Measurements from ENCODE around the gene DDR1. TPM values are rescaled to one million over a fixed set of nuclear protein-coding genes. Genes with fewer than 3 reads are reported as not detected.

DDR1 gene
- total RNA-seq, 1 experiment from 2014 or later = 230 TPM

DNA sequence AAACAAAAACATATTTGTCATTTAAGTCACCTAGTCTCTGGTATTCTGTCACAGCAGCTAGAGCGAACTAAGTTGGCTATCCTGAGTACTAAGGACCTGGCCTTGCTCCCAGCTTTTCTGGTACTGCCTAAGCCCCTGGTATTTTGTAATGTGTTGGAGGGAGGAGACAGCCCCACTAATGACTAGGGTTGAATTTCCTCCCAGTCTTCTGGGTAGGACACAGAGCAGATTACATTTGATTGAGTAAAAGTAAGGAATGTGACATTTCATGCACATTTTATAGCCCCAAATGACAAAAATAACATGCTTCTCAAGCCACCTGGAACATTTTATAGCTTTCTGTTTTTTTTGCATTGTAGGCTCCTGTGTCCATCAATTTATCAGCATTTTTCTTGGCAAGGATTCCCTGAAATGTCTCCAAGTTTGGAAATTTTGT, 47.9 kb upstream of the DDR1 start:
- Mint-ChIP-seq H3K9me3 (peaks cover 16% of the 10 kb centered on the region), H3K27ac (no peak overlapping the region), H3K4me1 (peaks cover 48% of the 10 kb centered on the region), H3K36me3 (peaks cover 36% of the 10 kb centered on the region), H3K27me3 (ENCODE audit: low read depth) (peaks cover 4% of the 10 kb centered on the region; the same call in 1 of the 2 replicates), H3K4me3 (no peak overlapping the region)
- no peak for ATAC-seq
- ChIA-PET CTCF (interaction anchor here (1.4 kb wide), 2 partner anchors 42 to 53 kb away, joined by 3 to 4 read pairs; no protein-coding TSS in a partner anchor), POLR2A (interaction anchor here (0.6 kb wide), 1 partner anchor 48 kb away, joined by 3 read pairs; no protein-coding TSS in a partner anchor)
- no peak for DNase-seq (ENCODE audit: low spot score)
- TF ChIP-seq, protein P1, sequence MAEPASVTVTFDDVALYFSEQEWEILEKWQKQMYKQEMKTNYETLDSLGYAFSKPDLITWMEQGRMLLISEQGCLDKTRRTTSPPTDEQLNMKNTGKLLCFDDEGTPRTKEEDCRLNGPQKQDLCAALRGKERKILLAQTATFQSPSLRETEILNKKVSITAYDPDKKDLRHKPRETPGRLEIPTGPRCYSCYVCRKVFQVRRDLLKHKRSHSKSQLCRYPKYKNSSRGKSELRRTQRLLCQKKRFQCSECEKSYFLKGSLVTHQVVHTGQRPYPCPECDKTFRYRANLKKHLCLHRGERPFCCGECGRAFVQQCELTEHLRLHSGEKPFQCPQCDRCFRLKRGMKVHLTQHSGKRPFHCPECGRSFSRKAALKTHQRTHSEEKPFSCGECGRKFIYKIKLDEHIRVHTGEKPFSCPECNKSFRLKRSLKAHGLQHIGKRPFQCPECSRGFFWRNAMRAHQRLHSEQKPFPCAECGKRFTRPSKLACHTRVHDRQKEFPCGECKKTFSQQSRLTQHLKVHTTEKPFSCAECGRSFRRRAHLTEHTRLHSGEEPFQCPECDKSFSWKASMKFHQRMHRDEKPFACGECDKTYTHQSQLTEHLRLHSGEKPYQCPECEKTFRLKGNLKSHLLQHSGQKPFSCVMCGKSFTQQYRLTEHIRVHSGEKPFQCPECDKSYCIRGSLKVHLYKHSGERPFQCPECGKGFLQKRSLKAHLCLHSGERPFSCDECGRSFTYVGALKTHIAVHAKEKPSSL (CRISPR knock-in tag; conservative IDR thresholded peaks at IDR 0.05) = no peak
- no peak for TF ChIP-seq ZNF317 (CRISPR knock-in tag; IDR thresholded peaks at IDR 0.05; ENCODE audit: borderline replicate concordance, low read depth)
- TF ChIP-seq GABPB1 (CRISPR knock-in tag; IDR thresholded peaks at IDR 0.05) = no peak

DNA sequence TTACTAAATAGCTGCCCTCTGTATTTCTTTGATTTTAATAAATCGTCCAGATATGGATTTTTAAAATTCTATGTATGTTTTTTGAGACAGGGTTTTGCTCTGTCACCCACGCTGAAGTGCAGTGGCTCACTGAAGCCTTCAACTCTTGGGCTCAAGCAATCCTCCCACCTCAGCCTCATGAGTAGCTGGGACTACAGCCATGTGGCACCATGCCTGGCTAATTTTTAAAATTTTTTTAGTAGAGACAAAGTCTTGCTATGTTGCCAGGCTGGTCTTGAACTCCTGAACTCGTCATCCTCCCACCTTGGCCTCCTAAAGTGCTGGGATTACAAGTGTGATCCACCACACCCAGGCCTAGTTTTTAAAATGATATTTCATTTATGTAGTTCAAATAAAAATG, 47.4 kb upstream of the DDR1 start:
- POLR2A ChIA-PET = interaction anchor here (0.6 kb wide), 1 partner anchor 48 kb away, joined by 3 read pairs; no protein-coding TSS in a partner anchor
- DNase-seq (ENCODE audit: low spot score) = no peak

More for the DNA sequence above, 47.4 kb upstream of the DDR1 start:
- H3K9me3 Mint-ChIP-seq = peaks cover 16% of the 10 kb centered on the region
- peaks cover 50% of the 10 kb centered on the region for H3K4me1 Mint-ChIP-seq
- no peak for ATAC-seq
- H3K27ac Mint-ChIP-seq = no peak overlapping the region
- H3K4me3 Mint-ChIP-seq = no peak overlapping the region
- H3K36me3 Mint-ChIP-seq = peaks cover 41% of the 10 kb centered on the region
- peaks cover 4% of the 10 kb centered on the region; the same call in 1 of the 2 replicates for H3K27me3 Mint-ChIP-seq (ENCODE audit: low read depth)
- TF ChIP-seq ZBTB21 (CRISPR knock-in tag; IDR thresholded peaks at IDR 0.05; ENCODE audit: borderline replicate concordance) = no peak
- no peak for TF ChIP-seq NFYB (CRISPR knock-in tag; conservative IDR thresholded peaks at IDR 0.05; ENCODE audit: low read depth)
- TF ChIP-seq, protein P2, sequence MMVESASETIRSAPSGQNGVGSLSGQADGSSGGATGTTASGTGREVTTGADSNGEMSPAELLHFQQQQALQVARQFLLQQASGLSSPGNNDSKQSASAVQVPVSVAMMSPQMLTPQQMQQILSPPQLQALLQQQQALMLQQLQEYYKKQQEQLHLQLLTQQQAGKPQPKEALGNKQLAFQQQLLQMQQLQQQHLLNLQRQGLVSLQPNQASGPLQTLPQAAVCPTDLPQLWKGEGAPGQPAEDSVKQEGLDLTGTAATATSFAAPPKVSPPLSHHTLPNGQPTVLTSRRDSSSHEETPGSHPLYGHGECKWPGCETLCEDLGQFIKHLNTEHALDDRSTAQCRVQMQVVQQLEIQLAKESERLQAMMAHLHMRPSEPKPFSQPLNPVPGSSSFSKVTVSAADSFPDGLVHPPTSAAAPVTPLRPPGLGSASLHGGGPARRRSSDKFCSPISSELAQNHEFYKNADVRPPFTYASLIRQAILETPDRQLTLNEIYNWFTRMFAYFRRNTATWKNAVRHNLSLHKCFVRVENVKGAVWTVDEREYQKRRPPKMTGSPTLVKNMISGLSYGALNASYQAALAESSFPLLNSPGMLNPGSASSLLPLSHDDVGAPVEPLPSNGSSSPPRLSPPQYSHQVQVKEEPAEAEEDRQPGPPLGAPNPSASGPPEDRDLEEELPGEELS (CRISPR knock-in tag; IDR thresholded peaks at IDR 0.05) = no peak
- TF ChIP-seq NR2C2 (CRISPR knock-in tag; IDR thresholded peaks at IDR 0.05) = no peak
- TF ChIP-seq ZNF232 (CRISPR knock-in tag; IDR thresholded peaks at IDR 0.05) = no peak
- no peak for TF ChIP-seq NR1H2 (CRISPR knock-in tag; IDR thresholded peaks at IDR 0.05)
- TF ChIP-seq, protein P3, sequence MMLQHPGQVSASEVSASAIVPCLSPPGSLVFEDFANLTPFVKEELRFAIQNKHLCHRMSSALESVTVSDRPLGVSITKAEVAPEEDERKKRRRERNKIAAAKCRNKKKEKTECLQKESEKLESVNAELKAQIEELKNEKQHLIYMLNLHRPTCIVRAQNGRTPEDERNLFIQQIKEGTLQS (CRISPR knock-in tag; conservative IDR thresholded peaks at IDR 0.05) = no peak
- no peak for TF ChIP-seq GTF2I (CRISPR knock-in tag; conservative IDR thresholded peaks at IDR 0.05)
- no peak for TF ChIP-seq SP1 (CRISPR knock-in tag; conservative IDR thresholded peaks at IDR 0.05)
- TF ChIP-seq ZNF671 (CRISPR knock-in tag; IDR thresholded peaks at IDR 0.05) = no peak
- TF ChIP-seq MYBL2 (CRISPR knock-in tag; IDR thresholded peaks at IDR 0.05) = no peak
- TF ChIP-seq, protein P4, sequence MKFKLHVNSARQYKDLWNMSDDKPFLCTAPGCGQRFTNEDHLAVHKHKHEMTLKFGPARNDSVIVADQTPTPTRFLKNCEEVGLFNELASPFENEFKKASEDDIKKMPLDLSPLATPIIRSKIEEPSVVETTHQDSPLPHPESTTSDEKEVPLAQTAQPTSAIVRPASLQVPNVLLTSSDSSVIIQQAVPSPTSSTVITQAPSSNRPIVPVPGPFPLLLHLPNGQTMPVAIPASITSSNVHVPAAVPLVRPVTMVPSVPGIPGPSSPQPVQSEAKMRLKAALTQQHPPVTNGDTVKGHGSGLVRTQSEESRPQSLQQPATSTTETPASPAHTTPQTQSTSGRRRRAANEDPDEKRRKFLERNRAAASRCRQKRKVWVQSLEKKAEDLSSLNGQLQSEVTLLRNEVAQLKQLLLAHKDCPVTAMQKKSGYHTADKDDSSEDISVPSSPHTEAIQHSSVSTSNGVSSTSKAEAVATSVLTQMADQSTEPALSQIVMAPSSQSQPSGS (CRISPR knock-in tag; IDR thresholded peaks at IDR 0.05; ENCODE audit: borderline replicate concordance, low read depth) = no peak
- TF ChIP-seq, protein P5, sequence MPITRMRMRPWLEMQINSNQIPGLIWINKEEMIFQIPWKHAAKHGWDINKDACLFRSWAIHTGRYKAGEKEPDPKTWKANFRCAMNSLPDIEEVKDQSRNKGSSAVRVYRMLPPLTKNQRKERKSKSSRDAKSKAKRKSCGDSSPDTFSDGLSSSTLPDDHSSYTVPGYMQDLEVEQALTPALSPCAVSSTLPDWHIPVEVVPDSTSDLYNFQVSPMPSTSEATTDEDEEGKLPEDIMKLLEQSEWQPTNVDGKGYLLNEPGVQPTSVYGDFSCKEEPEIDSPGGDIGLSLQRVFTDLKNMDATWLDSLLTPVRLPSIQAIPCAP (CRISPR knock-in tag; IDR thresholded peaks at IDR 0.05) = no peak
- TF ChIP-seq, protein P6, sequence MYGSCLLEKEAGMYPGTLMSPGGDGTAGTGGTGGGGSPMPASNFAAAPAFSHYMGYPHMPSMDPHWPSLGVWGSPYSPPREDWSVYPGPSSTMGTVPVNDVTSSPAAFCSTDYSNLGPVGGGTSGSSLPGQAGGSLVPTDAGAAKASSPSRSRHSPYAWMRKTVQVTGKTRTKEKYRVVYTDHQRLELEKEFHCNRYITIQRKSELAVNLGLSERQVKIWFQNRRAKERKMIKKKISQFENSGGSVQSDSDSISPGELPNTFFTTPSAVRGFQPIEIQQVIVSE (CRISPR knock-in tag; IDR thresholded peaks at IDR 0.05; ENCODE audit: borderline replicate concordance) = no peak
- no peak for TF ChIP-seq HMGA2 (CRISPR knock-in tag; IDR thresholded peaks at IDR 0.05)
- TF ChIP-seq NR3C1 (CRISPR knock-in tag; conservative IDR thresholded peaks at IDR 0.05; ENCODE audit: low read depth) = no peak
- TF ChIP-seq PRRX2 (CRISPR knock-in tag; IDR thresholded peaks at IDR 0.05) = no peak
- TF ChIP-seq, protein P7, sequence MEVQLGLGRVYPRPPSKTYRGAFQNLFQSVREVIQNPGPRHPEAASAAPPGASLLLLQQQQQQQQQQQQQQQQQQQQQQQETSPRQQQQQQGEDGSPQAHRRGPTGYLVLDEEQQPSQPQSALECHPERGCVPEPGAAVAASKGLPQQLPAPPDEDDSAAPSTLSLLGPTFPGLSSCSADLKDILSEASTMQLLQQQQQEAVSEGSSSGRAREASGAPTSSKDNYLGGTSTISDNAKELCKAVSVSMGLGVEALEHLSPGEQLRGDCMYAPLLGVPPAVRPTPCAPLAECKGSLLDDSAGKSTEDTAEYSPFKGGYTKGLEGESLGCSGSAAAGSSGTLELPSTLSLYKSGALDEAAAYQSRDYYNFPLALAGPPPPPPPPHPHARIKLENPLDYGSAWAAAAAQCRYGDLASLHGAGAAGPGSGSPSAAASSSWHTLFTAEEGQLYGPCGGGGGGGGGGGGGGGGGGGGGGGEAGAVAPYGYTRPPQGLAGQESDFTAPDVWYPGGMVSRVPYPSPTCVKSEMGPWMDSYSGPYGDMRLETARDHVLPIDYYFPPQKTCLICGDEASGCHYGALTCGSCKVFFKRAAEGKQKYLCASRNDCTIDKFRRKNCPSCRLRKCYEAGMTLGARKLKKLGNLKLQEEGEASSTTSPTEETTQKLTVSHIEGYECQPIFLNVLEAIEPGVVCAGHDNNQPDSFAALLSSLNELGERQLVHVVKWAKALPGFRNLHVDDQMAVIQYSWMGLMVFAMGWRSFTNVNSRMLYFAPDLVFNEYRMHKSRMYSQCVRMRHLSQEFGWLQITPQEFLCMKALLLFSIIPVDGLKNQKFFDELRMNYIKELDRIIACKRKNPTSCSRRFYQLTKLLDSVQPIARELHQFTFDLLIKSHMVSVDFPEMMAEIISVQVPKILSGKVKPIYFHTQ (CRISPR knock-in tag; IDR thresholded peaks at IDR 0.05) = no peak
- TF ChIP-seq, protein P8, sequence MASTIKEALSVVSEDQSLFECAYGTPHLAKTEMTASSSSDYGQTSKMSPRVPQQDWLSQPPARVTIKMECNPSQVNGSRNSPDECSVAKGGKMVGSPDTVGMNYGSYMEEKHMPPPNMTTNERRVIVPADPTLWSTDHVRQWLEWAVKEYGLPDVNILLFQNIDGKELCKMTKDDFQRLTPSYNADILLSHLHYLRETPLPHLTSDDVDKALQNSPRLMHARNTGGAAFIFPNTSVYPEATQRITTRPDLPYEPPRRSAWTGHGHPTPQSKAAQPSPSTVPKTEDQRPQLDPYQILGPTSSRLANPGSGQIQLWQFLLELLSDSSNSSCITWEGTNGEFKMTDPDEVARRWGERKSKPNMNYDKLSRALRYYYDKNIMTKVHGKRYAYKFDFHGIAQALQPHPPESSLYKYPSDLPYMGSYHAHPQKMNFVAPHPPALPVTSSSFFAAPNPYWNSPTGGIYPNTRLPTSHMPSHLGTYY (CRISPR knock-in tag; IDR thresholded peaks at IDR 0.05) = no peak
- CTCF ChIA-PET = interaction anchor here (1.4 kb wide), 1 partner anchor 42 kb away, joined by 3 read pairs; no protein-coding TSS in a partner anchor
